ENCODE results near the gene GTPBP6.

Gene GTPBP6

GRCh38 chrX:334331-334891, 15.8 kb upstream of the GTPBP6 start:
- no peak for DNase-seq (ENCODE audit: low read depth)
- no peak overlapping the region for H3K4me3 ChIP-seq (ENCODE audit: low read depth, low read length)

DNA sequence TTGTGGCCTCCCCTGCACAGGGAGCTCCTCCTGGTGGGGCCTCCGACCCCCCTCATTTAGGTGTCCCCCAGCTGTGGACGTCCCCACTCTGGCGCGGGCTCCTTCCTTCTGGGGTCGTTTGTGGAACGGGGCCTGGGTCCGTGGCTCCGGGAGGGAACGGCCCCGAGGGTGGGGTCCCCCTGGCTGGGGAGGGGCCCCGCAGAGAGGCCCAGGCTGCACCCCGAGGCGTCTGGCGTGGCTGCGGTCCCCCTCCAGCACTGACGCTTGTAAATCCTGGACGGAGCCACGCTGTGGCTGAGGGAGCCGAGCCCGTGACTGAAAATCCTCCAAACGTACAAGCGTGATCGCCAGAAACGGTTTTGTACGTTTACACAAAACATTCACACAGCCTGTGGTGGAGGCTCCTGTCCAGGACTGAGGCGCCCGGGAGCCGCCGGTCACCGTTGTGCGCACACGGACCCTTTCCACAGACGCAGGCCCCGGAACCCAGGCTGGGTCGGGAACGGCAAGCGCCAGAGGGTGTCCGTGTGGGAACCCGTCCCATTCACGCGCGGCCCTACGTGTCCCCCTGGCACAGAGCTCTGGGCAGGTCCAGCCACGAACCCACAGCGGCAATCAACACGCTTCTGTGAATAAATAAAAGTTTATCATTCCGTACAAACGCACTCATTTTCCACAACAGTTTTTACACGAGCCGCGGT, 15.2 kb upstream of the GTPBP6 start:
- H3K4me3 ChIP-seq (ENCODE audit: low read depth, low read length), result no peak overlapping the region
- TF ChIP-seq, protein P1, sequence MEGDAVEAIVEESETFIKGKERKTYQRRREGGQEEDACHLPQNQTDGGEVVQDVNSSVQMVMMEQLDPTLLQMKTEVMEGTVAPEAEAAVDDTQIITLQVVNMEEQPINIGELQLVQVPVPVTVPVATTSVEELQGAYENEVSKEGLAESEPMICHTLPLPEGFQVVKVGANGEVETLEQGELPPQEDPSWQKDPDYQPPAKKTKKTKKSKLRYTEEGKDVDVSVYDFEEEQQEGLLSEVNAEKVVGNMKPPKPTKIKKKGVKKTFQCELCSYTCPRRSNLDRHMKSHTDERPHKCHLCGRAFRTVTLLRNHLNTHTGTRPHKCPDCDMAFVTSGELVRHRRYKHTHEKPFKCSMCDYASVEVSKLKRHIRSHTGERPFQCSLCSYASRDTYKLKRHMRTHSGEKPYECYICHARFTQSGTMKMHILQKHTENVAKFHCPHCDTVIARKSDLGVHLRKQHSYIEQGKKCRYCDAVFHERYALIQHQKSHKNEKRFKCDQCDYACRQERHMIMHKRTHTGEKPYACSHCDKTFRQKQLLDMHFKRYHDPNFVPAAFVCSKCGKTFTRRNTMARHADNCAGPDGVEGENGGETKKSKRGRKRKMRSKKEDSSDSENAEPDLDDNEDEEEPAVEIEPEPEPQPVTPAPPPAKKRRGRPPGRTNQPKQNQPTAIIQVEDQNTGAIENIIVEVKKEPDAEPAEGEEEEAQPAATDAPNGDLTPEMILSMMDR (IDR thresholded peaks at IDR 0.05; ENCODE audit: control insufficient read depth, extremely low read depth, insufficient read depth), result no peak
- DNase-seq (ENCODE audit: low read depth), result no peak

More at GRCh38 chrX:334331-334891, 15.8 kb upstream of the GTPBP6 start:
- TF ChIP-seq, protein P1 (IDR thresholded peaks at IDR 0.05; ENCODE audit: control insufficient read depth, extremely low read depth, insufficient read depth), result no peak

- no peak overlapping the region for H3K4me3 ChIP-seq (ENCODE audit: low read depth, low read length)
- TF ChIP-seq, protein P1 (IDR thresholded peaks at IDR 0.05; ENCODE audit: control insufficient read depth, extremely low read depth, insufficient read depth), result no peak
- no peak for DNase-seq (ENCODE audit: low read depth)
Measured at GRCh38 chrX:332916-333610, 14.5 kb upstream of the GTPBP6 start.

DNA sequence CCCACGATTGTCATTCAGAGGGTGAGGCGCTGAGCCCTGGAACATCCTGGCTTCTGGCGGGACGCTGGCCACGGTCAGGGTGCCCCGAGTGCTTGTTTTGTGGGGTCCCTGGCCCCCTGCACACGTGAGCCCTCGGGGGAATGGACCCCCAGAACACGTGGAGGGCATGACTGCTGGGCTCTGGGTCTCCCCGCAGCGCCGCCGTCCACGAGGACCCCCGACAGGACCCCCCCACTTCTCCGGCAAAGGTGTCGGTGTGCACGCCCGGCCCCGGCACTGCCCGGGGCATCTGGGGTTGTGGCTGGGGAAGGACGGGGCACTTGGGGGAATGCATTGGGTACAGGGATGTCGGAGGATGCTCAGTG, 13.9 kb upstream of the GTPBP6 start:
- DNase-seq (ENCODE audit: low read depth), result no peak
- no peak overlapping the region for H3K4me3 ChIP-seq (ENCODE audit: low read depth, low read length)
- TF ChIP-seq, protein P1 (IDR thresholded peaks at IDR 0.05; ENCODE audit: control insufficient read depth, extremely low read depth, insufficient read depth), result no peak

GRCh38 chrX:331825-332495, 13.4 kb upstream of the GTPBP6 start:
- no peak overlapping the region for H3K4me3 ChIP-seq (ENCODE audit: low read depth, low read length)
- TF ChIP-seq, protein P1 (IDR thresholded peaks at IDR 0.05; ENCODE audit: control insufficient read depth, extremely low read depth, insufficient read depth), result peak; percentile 19; the same call in 1 of the 2 replicates
- no peak for DNase-seq (ENCODE audit: low read depth)

DNA sequence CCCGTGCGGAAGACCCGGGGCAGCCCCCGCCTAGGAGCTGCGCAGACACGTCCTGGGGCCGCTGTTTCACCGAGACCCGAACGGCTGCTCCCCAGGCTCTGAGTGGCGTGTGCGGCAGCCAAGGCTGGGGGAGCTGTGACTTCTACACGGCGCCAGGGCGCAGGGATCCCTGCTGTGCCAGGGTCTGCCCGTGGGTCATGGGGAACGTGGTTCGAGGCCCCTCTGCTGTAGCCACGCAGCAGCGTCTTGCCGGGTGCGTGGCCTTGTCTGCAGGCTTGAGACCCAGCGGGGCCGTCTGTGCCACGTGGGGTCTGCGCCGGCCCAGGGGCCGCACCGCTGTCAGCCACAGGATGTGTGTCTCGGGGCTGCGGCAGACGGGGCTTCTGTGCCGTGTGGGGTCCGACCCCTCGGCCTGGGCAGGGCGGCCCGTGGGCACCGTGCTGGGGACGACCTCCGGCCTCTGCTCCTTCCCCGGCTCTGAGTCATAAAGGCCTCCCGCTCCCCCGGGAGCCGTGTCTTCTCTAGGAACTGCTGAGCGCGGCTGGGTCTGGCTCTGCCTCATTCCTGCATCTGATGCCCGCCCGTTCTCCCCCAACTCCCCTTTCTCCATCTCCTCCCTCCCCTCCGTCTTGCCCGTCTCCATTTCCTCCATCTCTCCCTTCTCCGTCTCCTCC, 12.7 kb upstream of the GTPBP6 start:
- no peak overlapping the region for H3K4me3 ChIP-seq (ENCODE audit: low read depth, low read length)
- TF ChIP-seq, protein P1 (IDR thresholded peaks at IDR 0.05; ENCODE audit: control insufficient read depth, extremely low read depth, insufficient read depth), result no peak
- DNase-seq (ENCODE audit: low read depth), result no peak

Data from LNCaP clone FGC (cell line).